ENCODE data around the gene ZNF660. TPM values are rescaled to one million over a fixed set of nuclear protein-coding genes. Genes with fewer than 3 reads are reported as not detected.

The ZNF660 gene
- total and polyA plus RNA-seq, 9 of the 15 experiments (the other 6 are each of a cell fraction or from before 2014, with no cell fraction given) = 0.06 to 0.65 (median 0.17) TPM

DNA sequence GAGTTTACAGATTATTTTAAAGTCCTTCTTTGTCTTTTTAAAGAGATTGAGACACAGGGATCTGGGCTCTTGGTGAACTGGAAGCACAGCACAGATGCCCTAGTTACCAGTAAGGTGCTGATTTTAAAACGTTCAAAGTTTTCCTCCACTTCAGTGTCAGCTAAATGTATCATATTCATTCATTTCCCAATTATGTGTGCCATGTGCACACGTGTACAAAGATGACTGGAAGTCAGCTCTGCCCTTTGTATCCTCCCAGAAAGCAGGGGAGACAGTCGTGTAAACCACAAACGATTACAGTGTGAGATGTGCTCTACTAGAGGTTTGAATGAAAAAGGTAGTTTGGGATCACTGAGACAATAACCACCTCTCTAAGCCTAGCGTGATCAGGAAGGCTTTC is 29.0 kb upstream of the ZNF660 start:
- no peaks in the 10 kb centered on the region for H3K9me1 ChIP-seq (ENCODE audit: control insufficient read depth, insufficient read depth, low read length)
- H3K4me2 ChIP-seq (ENCODE audit: insufficient read depth, low read length) = no peak overlapping the region
- peaks cover 0 to 6% of the 10 kb centered on the region in 2 experiments; a peak in 2 of 5 replicates for H3K4me1 ChIP-seq (replicated peaks in 1 of 2; ENCODE audit: control insufficient read depth in 2 of 2, insufficient read depth in 2 of 2, low read length in 2 of 2)
- no peaks in the 10 kb centered on the region for H3K9me3 ChIP-seq (replicated peaks; ENCODE audit: control insufficient read depth, insufficient read depth, low read depth, low read length)
- CTCF ChIA-PET (ENCODE audit: low intra/inter-chr PET ratio) = no interaction called here
- ATAC-seq (no peak), FAIRE-seq (no peak), DNase-seq (ENCODE audit: extremely low read depth in 1 of 4, low spot score in 3 of 4) (no peak)
- peak overlapping the region; percentile 43; the same call in 1 of the 2 replicates for H2AFZ ChIP-seq (ENCODE audit: low read depth, low read length)
- WGBS (ENCODE audit: insufficient coverage, low coverage, missing lambda C conversion rate) = 0% methylated on average over 5 of the region's 5 CpGs
- intact Hi-C loops (cut with micrococcal nuclease) (no loop called here), in situ Hi-C loops (cut with MboI) (no loop called here)
- H3K79me2 ChIP-seq (ENCODE audit: control insufficient read depth, insufficient read depth, low read length) = no peaks in the 10 kb centered on the region
- POLR2A ChIA-PET = interaction anchor here (0.7 kb wide), 1 partner anchor 10 kb away, joined by 3 read pairs; no protein-coding TSS in a partner anchor
- H4K20me1 ChIP-seq (replicated peaks; ENCODE audit: control insufficient read depth, insufficient read depth, low read length) = no peaks in the 10 kb centered on the region
- no peak overlapping the region for H3K27ac ChIP-seq (ENCODE audit: extremely low read depth, low read depth, low read length)
- BruUV-seq (replicated peaks) = no TSS peak
- no peaks in the 10 kb centered on the region for H3K36me3 ChIP-seq (ENCODE audit: control insufficient read depth, insufficient read depth, low read length)
- no peak overlapping the region for H3K9ac ChIP-seq (ENCODE audit: insufficient read depth in 1 of 2, low read depth in 2 of 2, low read length in 2 of 2)
- H3K27me3 ChIP-seq (ENCODE audit: control insufficient read depth in 2 of 2, insufficient read depth in 2 of 2, low read length in 2 of 2) = peaks cover 11 to 19% of the 10 kb centered on the region in 2 experiments; a peak in 4 of 5 replicates
- no peak overlapping the region for H3K4me3 ChIP-seq
- no peak for TF ChIP-seq TCF7L2 (IDR thresholded peaks at IDR 0.05; ENCODE audit: low read depth, low read length)
- no peak for TF ChIP-seq ETV6 (IDR thresholded peaks at IDR 0.05; ENCODE audit: borderline replicate concordance in 1 of 2, low read depth in 2 of 2, low read length in 1 of 2)
- no peak for TF ChIP-seq ETV6 (CRISPR knock-in tag; IDR thresholded peaks at IDR 0.05; ENCODE audit: borderline replicate concordance)
- TF ChIP-seq EGR1 (conservative IDR thresholded peaks at IDR 0.05) = no peak
- TF ChIP-seq TCF3 (CRISPR knock-in tag; IDR thresholded peaks at IDR 0.05) = no peak
- TF ChIP-seq, protein P1, sequence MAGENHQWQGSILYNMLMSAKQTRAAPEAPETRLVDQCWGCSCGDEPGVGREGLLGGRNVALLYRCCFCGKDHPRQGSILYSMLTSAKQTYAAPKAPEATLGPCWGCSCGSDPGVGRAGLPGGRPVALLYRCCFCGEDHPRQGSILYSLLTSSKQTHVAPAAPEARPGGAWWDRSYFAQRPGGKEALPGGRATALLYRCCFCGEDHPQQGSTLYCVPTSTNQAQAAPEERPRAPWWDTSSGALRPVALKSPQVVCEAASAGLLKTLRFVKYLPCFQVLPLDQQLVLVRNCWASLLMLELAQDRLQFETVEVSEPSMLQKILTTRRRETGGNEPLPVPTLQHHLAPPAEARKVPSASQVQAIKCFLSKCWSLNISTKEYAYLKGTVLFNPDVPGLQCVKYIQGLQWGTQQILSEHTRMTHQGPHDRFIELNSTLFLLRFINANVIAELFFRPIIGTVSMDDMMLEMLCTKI (IDR thresholded peaks at IDR 0.05; ENCODE audit: partially characterized antibody) = no peak
- no peak for TF ChIP-seq SNRNP70 (optimal IDR thresholded peaks at IDR 0.05; ENCODE audit: low read depth, low read length)
- TF ChIP-seq, protein P2, sequence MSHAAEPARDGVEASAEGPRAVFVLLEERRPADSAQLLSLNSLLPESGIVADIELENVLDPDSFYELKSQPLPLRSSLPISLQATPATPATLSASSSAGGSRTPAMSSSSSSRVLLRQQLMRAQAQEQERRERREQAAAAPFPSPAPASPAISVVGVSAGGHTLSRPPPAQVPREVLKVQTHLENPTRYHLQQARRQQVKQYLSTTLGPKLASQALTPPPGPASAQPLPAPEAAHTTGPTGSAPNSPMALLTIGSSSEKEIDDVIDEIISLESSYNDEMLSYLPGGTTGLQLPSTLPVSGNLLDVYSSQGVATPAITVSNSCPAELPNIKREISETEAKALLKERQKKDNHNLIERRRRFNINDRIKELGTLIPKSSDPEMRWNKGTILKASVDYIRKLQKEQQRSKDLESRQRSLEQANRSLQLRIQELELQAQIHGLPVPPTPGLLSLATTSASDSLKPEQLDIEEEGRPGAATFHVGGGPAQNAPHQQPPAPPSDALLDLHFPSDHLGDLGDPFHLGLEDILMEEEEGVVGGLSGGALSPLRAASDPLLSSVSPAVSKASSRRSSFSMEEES (CRISPR knock-in tag; IDR thresholded peaks at IDR 0.05) = no peak
- no peak for TF ChIP-seq TAF15 (IDR thresholded peaks at IDR 0.05; ENCODE audit: low read depth, low read length)
- TF ChIP-seq ZNF507 (tag; conservative IDR thresholded peaks at IDR 0.05) = no peak
- TF ChIP-seq, protein P3, sequence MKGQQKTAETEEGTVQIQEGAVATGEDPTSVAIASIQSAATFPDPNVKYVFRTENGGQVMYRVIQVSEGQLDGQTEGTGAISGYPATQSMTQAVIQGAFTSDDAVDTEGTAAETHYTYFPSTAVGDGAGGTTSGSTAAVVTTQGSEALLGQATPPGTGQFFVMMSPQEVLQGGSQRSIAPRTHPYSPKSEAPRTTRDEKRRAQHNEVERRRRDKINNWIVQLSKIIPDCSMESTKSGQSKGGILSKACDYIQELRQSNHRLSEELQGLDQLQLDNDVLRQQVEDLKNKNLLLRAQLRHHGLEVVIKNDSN (CRISPR knock-in tag; IDR thresholded peaks at IDR 0.05) = no peak
- no peak for TF ChIP-seq ZNF280B (CRISPR knock-in tag; IDR thresholded peaks at IDR 0.05)
- no peak for TF ChIP-seq U2AF1 (optimal IDR thresholded peaks at IDR 0.05; ENCODE audit: low read depth, low read length)
